OCI-M2 (cell line): ENCODE results near the gene USP31.

Experiments used
- DNase-seq: peaks from one replicate; lab custom pipeline; 2025; ENCODE audit not compliant: unreplicated experiment; lab: John Stamatoyannopoulos, UW

USP31 gene

GRCh38 chr16:23132775-23133463, 16.3 kb downstream of the USP31 start:
- DNase-seq: no peak

- DNase-seq: no peak
These were observed 17.2 kb downstream of the USP31 start for GRCh38 chr16:23131931-23132621.

GRCh38 chr16:23131436-23131835, 17.8 kb downstream of the USP31 start:
- no peak for DNase-seq

GRCh38 chr16:23131036-23131435, 18.2 kb downstream of the USP31 start:
- DNase-seq: no peak

- no peak for DNase-seq
These were observed 19.6 kb downstream of the USP31 start for GRCh38 chr16:23129686-23130085.

- no peak for DNase-seq
These were observed 21.2 kb downstream of the USP31 start for GRCh38 chr16:23128056-23128455.

GRCh38 chr16:23125277-23125676, 24.0 kb downstream of the USP31 start:
- DNase-seq: no peak

GRCh38 chr16:23124315-23124714, 24.9 kb downstream of the USP31 start:
- DNase-seq: no peak

GRCh38 chr16:23122144-23122543, 27.1 kb downstream of the USP31 start:
- no peak for DNase-seq

- no peak for DNase-seq
These were observed 28.2 kb downstream of the USP31 start for GRCh38 chr16:23121024-23121423.

- DNase-seq: no peak
These were observed 28.7 kb downstream of the USP31 start for GRCh38 chr16:23120562-23120961.

- DNase-seq: no peak
These were observed 29.7 kb downstream of the USP31 start for GRCh38 chr16:23119570-23119969.

GRCh38 chr16:23114131-23114904, 34.9 kb downstream of the USP31 start:
- DNase-seq: no peak

- no peak for DNase-seq
These were observed 36.1 kb downstream of the USP31 start for GRCh38 chr16:23113185-23113584.

- DNase-seq: no peak
These were observed 38.9 kb downstream of the USP31 start for GRCh38 chr16:23110257-23110899.

- no peak for DNase-seq
These were observed 41.3 kb downstream of the USP31 start for GRCh38 chr16:23107936-23108335.

GRCh38 chr16:23107117-23107516, 42.1 kb downstream of the USP31 start:
- DNase-seq: no peak

GRCh38 chr16:23105309-23105708, 43.9 kb downstream of the USP31 start:
- no peak for DNase-seq

GRCh38 chr16:23104032-23104955, 45.0 kb downstream of the USP31 start:
- DNase-seq: no peak

GRCh38 chr16:23103603-23104002, 45.6 kb downstream of the USP31 start:
- DNase-seq: no peak
